ENCODE measurements around the gene NSMCE1. TPM values are rescaled to one million over a fixed set of nuclear protein-coding genes. Genes with fewer than 3 reads are reported as not detected.

Gene NSMCE1
- total RNA-seq, 1 donor from 2014 or later: 77.3 TPM

GRCh38 chr16:27228621-27229501 lies 39.7 kb downstream of the NSMCE1 start:
- DNase-seq: peak; percentile 42

GRCh38 chr16:27228045-27228444 lies 40.5 kb downstream of the NSMCE1 start:
- DNase-seq: no peak

GRCh38 chr16:27226976-27227705 lies 41.4 kb downstream of the NSMCE1 start:
- no peak for DNase-seq

- DNase-seq: no peak
Observed at GRCh38 chr16:27226476-27226875, 42.1 kb downstream of the NSMCE1 start.

- DNase-seq: no peak
Observed at GRCh38 chr16:27225536-27226360, 42.8 kb downstream of the NSMCE1 start.

GRCh38 chr16:27224741-27225300 lies 43.8 kb downstream of the NSMCE1 start:
- no peak for DNase-seq

- DNase-seq: no peak
Observed at GRCh38 chr16:27224271-27224737, 44.3 kb downstream of the NSMCE1 start.

GRCh38 chr16:27223701-27224100 lies 44.9 kb downstream of the NSMCE1 start:
- DNase-seq: no peak

- DNase-seq: no peak
Observed at GRCh38 chr16:27223226-27223610, 45.4 kb downstream of the NSMCE1 start.

- DNase-seq: no peak
Observed at GRCh38 chr16:27222249-27223225, 46.0 kb downstream of the NSMCE1 start.

GRCh38 chr16:27221576-27222248 lies 46.9 kb downstream of the NSMCE1 start:
- no peak for DNase-seq

- DNase-seq: no peak
Observed at GRCh38 chr16:27220991-27221390, 47.6 kb downstream of the NSMCE1 start.

GRCh38 chr16:27220527-27220926 lies 48.0 kb downstream of the NSMCE1 start:
- DNase-seq: no peak

- no peak for DNase-seq
Observed at GRCh38 chr16:27220120-27220519, 48.5 kb downstream of the NSMCE1 start.

- DNase-seq: no peak
Observed at GRCh38 chr16:27219161-27219560, 49.4 kb downstream of the NSMCE1 start.

GRCh38 chr16:27218756-27219155 lies 49.8 kb downstream of the NSMCE1 start:
- no peak for DNase-seq

- DNase-seq: peak; percentile 40
Observed at GRCh38 chr16:27217256-27217655, 51.3 kb downstream of the NSMCE1 start.

- DNase-seq: no peak
Observed at GRCh38 chr16:27216297-27216885, 52.2 kb downstream of the NSMCE1 start.

GRCh38 chr16:27215660-27216059 lies 52.9 kb downstream of the NSMCE1 start:
- no peak for DNase-seq
